ENCODE measurements around the gene LIMK1. TPM values are rescaled to one million over a fixed set of nuclear protein-coding genes. Genes with fewer than 3 reads are reported as not detected.

The LIMK1 gene
- total and polyA plus RNA-seq, 9 donors: 7.6 to 38.7 (median 28.8) TPM

Other genes with a start within 250 kb of the LIMK1 start
- gene METTL27, start 241.3 kb upstream of the LIMK1 start, total RNA-seq: 10 to 100 TPM in 1 of 7 donors, 1 to 10 TPM in 6; 1.8 to 25.6 (median 4.3) TPM
- 1 to 10 TPM in 1 of 2 donors, not detected in 1; 3.0 TPM for gene METTL27, start 241.3 kb upstream of the LIMK1 start, polyA plus RNA-seq
- gene TMEM270, start 222.6 kb upstream of the LIMK1 start, total RNA-seq: under 1 TPM in 1 of 7 donors, not detected in 6; 0.34 TPM
- not detected for gene TMEM270, start 222.6 kb upstream of the LIMK1 start, polyA plus RNA-seq
- gene ELN, start 55.6 kb upstream of the LIMK1 start, total RNA-seq: 10 to 100 TPM; 17.6 to 51.5 (median 39.1) TPM
- gene ELN, start 55.6 kb upstream of the LIMK1 start, polyA plus RNA-seq: 10 to 100 TPM; 13.2 to 38.1 TPM
- gene EIF4H, start 90.6 kb downstream of the LIMK1 start, total RNA-seq: 100 to 1,000 TPM; 151 to 301 (median 273) TPM
- 100 to 1,000 TPM; 221 to 222 TPM for gene EIF4H, start 90.6 kb downstream of the LIMK1 start, polyA plus RNA-seq
- gene LAT2, start 126.2 kb downstream of the LIMK1 start, total RNA-seq: 1 to 10 TPM; 2.6 to 7.9 (median 3.5) TPM
- 1 to 10 TPM; 2.4 to 4.2 TPM for gene LAT2, start 126.2 kb downstream of the LIMK1 start, polyA plus RNA-seq
- 10 to 100 TPM in 6 of 7 donors, 1 to 10 TPM in 1; 6.4 to 20.3 (median 14.1) TPM for gene RFC2, start 170.6 kb downstream of the LIMK1 start, total RNA-seq
- 10 to 100 TPM; 20.3 to 23.7 TPM for gene RFC2, start 170.6 kb downstream of the LIMK1 start, polyA plus RNA-seq
- gene CLIP2, start 205.6 kb downstream of the LIMK1 start, total RNA-seq: 10 to 100 TPM; 16.4 to 51.5 (median 40.0) TPM
- gene CLIP2, start 205.6 kb downstream of the LIMK1 start, polyA plus RNA-seq: 10 to 100 TPM in 1 of 2 donors, 1 to 10 TPM in 1; 5.1 to 28.9 TPM